ENCODE measurements around the gene SPECC1. TPM values are rescaled to one million over a fixed set of nuclear protein-coding genes. Genes with fewer than 3 reads are reported as not detected.

Gene SPECC1
- total and polyA plus RNA-seq, 2 of the 4 experiments (the other 2 are of a cell fraction): 16.9 to 26.2 TPM

DNA sequence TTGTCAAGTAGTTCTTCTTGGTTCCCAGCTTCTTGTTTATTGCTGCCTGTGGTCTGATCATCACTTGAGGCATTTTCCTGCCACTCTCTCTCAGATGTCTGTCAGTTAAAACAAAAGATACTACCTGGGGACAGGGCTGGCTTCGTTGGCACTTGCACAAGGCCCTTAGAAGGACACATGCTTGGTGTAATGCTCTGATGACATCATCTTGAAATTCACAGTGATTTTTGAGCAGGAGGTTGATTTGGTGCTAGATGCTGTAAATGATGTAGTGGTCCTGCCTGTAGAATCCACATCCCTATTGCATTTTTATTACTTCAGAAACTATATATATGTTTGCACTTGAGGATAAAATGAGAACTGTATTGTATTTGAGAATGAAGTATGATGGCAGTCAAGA, 247.8 kb downstream of the SPECC1 start:
- ChIA-PET POLR2A (ENCODE audit: unreplicated experiment) (no interaction called here), CTCF (interaction anchor here (0.6 kb wide), 1 partner anchor 254 kb away, joined by 5 read pairs; no protein-coding TSS in a partner anchor)
- Histone ChIP-seq H2AFZ (replicated peaks; ENCODE audit: low read length, poor library complexity) (no peak overlapping the region), H3K4me1 (ENCODE audit: control insufficient read depth, insufficient read depth, low read length) (peaks cover 8% of the 10 kb centered on the region), H2BK15ac (ENCODE audit: low read depth, low read length) (no peak overlapping the region), H3K56ac (ENCODE audit: extremely low read depth, insufficient read depth, low read length) (no peak overlapping the region), H3K9ac (ENCODE audit: low read depth, low read length) (no peak overlapping the region), H3K36me3 (ENCODE audit: control insufficient read depth, insufficient read depth, low read length) (peaks cover 30% of the 10 kb centered on the region), H3K27me3 (ENCODE audit: control insufficient read depth, insufficient read depth, low read length) (no peaks in the 10 kb centered on the region), H2AK5ac (ENCODE audit: low read depth, low read length) (no peak overlapping the region), H4K5ac (ENCODE audit: low read depth, low read length) (no peak overlapping the region), H3K23ac (ENCODE audit: low read depth, low read length) (no peak overlapping the region), H3K27ac (ENCODE audit: insufficient read depth, low read length) (no peak overlapping the region), H3K9me1 (ENCODE audit: insufficient read depth, low read length) (peaks cover 19% of the 10 kb centered on the region), H4K20me1 (ENCODE audit: insufficient read depth, low read length) (no peaks in the 10 kb centered on the region), H3K79me1 (ENCODE audit: low read depth in 1 of 2, low read length in 2 of 2) (peaks cover 5 to 13% of the 10 kb centered on the region in 2 experiments), H4K91ac (ENCODE audit: insufficient read depth, low read depth, low read length) (no peak overlapping the region), H3K18ac (ENCODE audit: low read depth, low read length) (no peak overlapping the region), H2BK20ac (ENCODE audit: low read depth, low read length) (no peak overlapping the region), H3K4ac (ENCODE audit: low read depth, low read length) (no peak overlapping the region), H3K14ac (replicated peaks; ENCODE audit: low read depth, low read length) (no peak overlapping the region), H4K8ac (ENCODE audit: low read depth in 2 of 2, low read length in 2 of 2) (no peak overlapping the region), H2BK5ac (ENCODE audit: low read depth, low read length, poor library complexity, severe bottlenecking) (no peak overlapping the region), H3K4me2 (ENCODE audit: low read depth, low read length) (no peak overlapping the region), H3K9me3 (ENCODE audit: control insufficient read depth, insufficient read depth, low read length) (peaks cover 6% of the 10 kb centered on the region; the same call in 1 of the 2 replicates), H2AK9ac (replicated peaks; ENCODE audit: low read depth, low read length, poor library complexity) (no peak overlapping the region), H2BK120ac (ENCODE audit: low read depth, low read length) (no peak overlapping the region), H3K4me3 (ENCODE audit: insufficient read depth, low read depth, low read length) (no peak overlapping the region)
- ATAC-seq (ENCODE audit: low read depth) (no peak), DNase-seq (no peak)
- no CpG with 5 or more reads among the region's 1 CpG for WGBS, 2 experiments (ENCODE audit: extremely low coverage in 2 of 2, insufficient read length in 1 of 2)
- dilution Hi-C loops (cut with HindIII; ENCODE audit: low sequenced_read_pairs, unreplicated experiment): no loop called here
- intact Hi-C loops (cut with micrococcal nuclease): no loop called here
- no TSS peak for BruUV-seq (replicated peaks)
- in situ Hi-C loops (cut with MboI; ENCODE audit: low sequenced_read_pairs): no loop called here
- TF ChIP-seq, protein P1, sequence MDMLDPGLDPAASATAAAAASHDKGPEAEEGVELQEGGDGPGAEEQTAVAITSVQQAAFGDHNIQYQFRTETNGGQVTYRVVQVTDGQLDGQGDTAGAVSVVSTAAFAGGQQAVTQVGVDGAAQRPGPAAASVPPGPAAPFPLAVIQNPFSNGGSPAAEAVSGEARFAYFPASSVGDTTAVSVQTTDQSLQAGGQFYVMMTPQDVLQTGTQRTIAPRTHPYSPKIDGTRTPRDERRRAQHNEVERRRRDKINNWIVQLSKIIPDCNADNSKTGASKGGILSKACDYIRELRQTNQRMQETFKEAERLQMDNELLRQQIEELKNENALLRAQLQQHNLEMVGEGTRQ (IDR thresholded peaks at IDR 0.05; ENCODE audit: low read depth, low read length): no peak
- TF ChIP-seq, protein P2, sequence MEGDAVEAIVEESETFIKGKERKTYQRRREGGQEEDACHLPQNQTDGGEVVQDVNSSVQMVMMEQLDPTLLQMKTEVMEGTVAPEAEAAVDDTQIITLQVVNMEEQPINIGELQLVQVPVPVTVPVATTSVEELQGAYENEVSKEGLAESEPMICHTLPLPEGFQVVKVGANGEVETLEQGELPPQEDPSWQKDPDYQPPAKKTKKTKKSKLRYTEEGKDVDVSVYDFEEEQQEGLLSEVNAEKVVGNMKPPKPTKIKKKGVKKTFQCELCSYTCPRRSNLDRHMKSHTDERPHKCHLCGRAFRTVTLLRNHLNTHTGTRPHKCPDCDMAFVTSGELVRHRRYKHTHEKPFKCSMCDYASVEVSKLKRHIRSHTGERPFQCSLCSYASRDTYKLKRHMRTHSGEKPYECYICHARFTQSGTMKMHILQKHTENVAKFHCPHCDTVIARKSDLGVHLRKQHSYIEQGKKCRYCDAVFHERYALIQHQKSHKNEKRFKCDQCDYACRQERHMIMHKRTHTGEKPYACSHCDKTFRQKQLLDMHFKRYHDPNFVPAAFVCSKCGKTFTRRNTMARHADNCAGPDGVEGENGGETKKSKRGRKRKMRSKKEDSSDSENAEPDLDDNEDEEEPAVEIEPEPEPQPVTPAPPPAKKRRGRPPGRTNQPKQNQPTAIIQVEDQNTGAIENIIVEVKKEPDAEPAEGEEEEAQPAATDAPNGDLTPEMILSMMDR (conservative IDR thresholded peaks at IDR 0.05; ENCODE audit: low read depth, low read length): no peak
- TF ChIP-seq NFE2L2 (IDR thresholded peaks at IDR 0.05; ENCODE audit: low read depth, low read length): no peak
- no peak for TF ChIP-seq MAFK (IDR thresholded peaks at IDR 0.05; ENCODE audit: low read depth, low read length)
- TF ChIP-seq, protein P3, sequence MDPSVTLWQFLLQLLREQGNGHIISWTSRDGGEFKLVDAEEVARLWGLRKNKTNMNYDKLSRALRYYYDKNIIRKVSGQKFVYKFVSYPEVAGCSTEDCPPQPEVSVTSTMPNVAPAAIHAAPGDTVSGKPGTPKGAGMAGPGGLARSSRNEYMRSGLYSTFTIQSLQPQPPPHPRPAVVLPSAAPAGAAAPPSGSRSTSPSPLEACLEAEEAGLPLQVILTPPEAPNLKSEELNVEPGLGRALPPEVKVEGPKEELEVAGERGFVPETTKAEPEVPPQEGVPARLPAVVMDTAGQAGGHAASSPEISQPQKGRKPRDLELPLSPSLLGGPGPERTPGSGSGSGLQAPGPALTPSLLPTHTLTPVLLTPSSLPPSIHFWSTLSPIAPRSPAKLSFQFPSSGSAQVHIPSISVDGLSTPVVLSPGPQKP (IDR thresholded peaks at IDR 0.05; ENCODE audit: borderline replicate concordance, low read depth, low read length): no peak
- no peak for TF ChIP-seq RFX5 (IDR thresholded peaks at IDR 0.05; ENCODE audit: low read depth, low read length)
- TF ChIP-seq CEBPB (IDR thresholded peaks at IDR 0.05; ENCODE audit: low read depth, low read length): no peak
- no peak for TF ChIP-seq SMC3 (IDR thresholded peaks at IDR 0.05; ENCODE audit: low read depth, low read length)
- no peak for TF ChIP-seq POLR2A (IDR thresholded peaks at IDR 0.05; ENCODE audit: low read depth, low read length)
- TF ChIP-seq RAD21 (IDR thresholded peaks at IDR 0.05; ENCODE audit: low read length): no peak
- no peak for TF ChIP-seq CHD1 (IDR thresholded peaks at IDR 0.05; ENCODE audit: low read depth, low read length)

Data from IMR-90 (cell line).